BJ (cell line): ENCODE measurements around the gene MREG. TPM values are rescaled to one million over a fixed set of nuclear protein-coding genes. Genes with fewer than 3 reads are reported as not detected.

Experiments used
- CTCF ChIA-PET: fragments of 350-600 bp; formaldehyde crosslinking; extraction: SDS; loops from one replicate; lab custom pipeline; 2021; ENCODE audit warnings: antibody characterized with exemption, inconsistent platforms; lab: Yijun Ruan, JAX
- POLR2A ChIA-PET: fragments of 300-600 bp; sonication (Branson Sonifier 250); formaldehyde crosslinking; extraction: SDS; loops from one replicate; lab custom pipeline; 2021; ENCODE audit warnings: antibody characterized with exemption; lab: Charles Lee
- DNase-seq: peaks from one replicate; pipeline ENCODE4 v3.0.0-alpha.2; 2011; ENCODE audit warnings: low read depth
- H3K27me3 ChIP-seq: 2 replicates; pipeline ENCODE4 v1.6.0; 2011; ENCODE audit warnings: low read length; ENCODE audit not compliant: control insufficient read depth, insufficient read depth
- H3K36me3 ChIP-seq: 2 replicates; pipeline ENCODE4 v1.5.1; 2011; ENCODE audit warnings: low read length; ENCODE audit not compliant: control insufficient read depth, insufficient read depth
- H3K4me3 ChIP-seq: 2 replicates; pipeline ENCODE4 v1.5.1; 2011; ENCODE audit warnings: low read depth, mild to moderate bottlenecking, control low read depth, low read length
- CTCF ChIP-seq: IDR thresholded peaks from 2 replicates; pipeline ENCODE4 v1.5.1; 2011; ENCODE audit warnings: low read depth, mild to moderate bottlenecking, control low read depth, inconsistent platforms, low read length, moderate library complexity; ENCODE audit not compliant: insufficient read depth
- polyA plus RNA-seq: library from polyadenylated mRNA; depleted of rRNA; stranded (reverse); fragments of >200 nt; gene quantifications from 2 replicates; pipeline ENCODE4 v1.2.3, GENCODE V29; 2011

The MREG gene
- polyA plus RNA-seq, 1 experiment = 1.1 TPM

DNA sequence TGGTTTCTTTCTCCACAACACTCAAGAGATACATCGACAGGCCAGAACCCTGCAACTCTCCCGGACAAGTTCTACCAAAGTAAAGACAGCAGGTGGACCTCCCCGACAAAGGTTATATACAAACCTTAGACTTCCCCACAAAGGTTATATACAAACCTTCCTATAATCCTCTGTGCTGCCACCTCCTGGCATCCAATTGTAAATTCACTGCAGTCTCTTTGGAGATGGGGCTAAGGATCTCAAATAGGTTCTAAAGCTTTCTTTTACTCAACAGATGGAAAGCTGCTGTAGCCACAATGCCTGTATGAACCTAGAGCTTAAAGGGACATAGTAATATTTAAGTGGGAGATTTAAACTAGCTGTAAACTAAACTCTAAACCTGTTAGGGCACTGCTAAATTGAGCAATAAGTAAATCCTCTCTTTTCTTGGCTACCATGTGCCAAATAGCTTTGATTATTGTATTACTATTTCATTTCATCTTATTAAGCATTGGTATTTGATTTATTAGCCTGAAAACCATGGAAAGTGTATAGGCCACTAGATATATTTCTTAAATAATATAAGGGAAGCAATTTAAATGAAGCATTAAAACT is 9.8 kb upstream of the MREG start:
- ChIA-PET POLR2A (no interaction called here), CTCF (interaction anchor here (0.7 to 6.7 kb wide), 13 partner anchors 10 to 92 kb away, joined by 3 to 57 read pairs (median 5); partner anchors contain the start of gene MREG)
- no peak for DNase-seq
- peak; percentile 77 for TF ChIP-seq CTCF
- H3K4me3 ChIP-seq = no peak overlapping the region
- no peaks in the 10 kb centered on the region for H3K36me3 ChIP-seq
- no peaks in the 10 kb centered on the region for H3K27me3 ChIP-seq

GRCh38 chr2:216021768-216022565 is 8.6 kb upstream of the MREG start:
- H3K36me3 ChIP-seq = no peaks in the 10 kb centered on the region
- no peaks in the 10 kb centered on the region for H3K27me3 ChIP-seq
- no peak for TF ChIP-seq CTCF
- no peak for DNase-seq
- ChIA-PET POLR2A (no interaction called here), CTCF (interaction anchor here (0.9 to 6.7 kb wide), 9 partner anchors 10 to 79 kb away, joined by 3 to 57 read pairs (median 5); partner anchors contain the start of gene MREG)
- no peak overlapping the region for H3K4me3 ChIP-seq

DNA sequence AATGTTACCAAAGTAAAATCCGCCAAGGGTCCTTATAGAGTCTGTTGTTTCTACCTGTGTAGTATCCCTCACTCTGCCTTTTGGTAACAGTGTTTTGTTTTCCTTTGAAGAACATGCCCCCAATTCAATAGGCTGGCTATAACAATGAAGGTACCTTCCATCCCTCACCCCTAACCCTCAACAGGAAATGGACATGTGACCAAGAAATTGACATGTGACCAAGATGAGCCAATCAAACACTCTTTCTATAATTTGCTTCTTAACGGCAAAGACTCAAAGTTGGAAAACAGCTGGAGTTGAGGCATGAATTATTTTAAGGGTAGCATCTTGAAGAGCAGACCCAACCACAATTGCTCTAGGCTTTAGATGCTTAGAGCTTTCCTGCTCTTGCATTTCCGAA is 5.4 kb upstream of the MREG start:
- H3K36me3 ChIP-seq = no peaks in the 10 kb centered on the region
- H3K27me3 ChIP-seq = no peaks in the 10 kb centered on the region

DNA sequence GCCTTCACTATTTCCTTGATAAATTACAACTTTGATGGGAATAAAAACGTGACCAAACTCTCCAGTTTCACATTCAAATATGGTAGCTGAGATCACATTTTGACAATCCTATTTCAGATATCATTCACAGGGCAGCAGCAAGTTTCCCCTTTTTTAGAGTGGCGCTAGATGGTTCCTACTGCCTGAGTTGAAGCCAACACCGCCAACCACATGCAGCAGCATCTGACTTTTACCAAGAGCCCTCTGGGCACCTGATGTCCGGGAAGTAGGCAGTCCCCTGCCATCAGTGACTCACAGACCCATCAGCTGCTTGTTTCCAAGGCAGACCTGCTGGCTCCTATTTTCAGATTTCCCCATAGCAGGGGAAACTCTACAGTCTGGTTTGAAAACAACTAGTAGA is 4.0 kb upstream of the MREG start:
- no peaks in the 10 kb centered on the region for H3K27me3 ChIP-seq
- no peak for DNase-seq
- no peak overlapping the region for H3K4me3 ChIP-seq
- POLR2A ChIA-PET = no interaction called here
- H3K36me3 ChIP-seq = no peaks in the 10 kb centered on the region
- no peak for TF ChIP-seq CTCF
- CTCF ChIA-PET = interaction anchor here (0.7 to 2.5 kb wide), 3 partner anchors 16 to 75 kb away, joined by 3 to 10 read pairs (median 3); no protein-coding TSS in a partner anchor

More for the DNA sequence above, 5.4 kb upstream of the MREG start:
- no peak overlapping the region for H3K4me3 ChIP-seq
- TF ChIP-seq CTCF = no peak
- no peak for DNase-seq
- ChIA-PET CTCF (interaction anchor here (1.0 to 2.5 kb wide), 3 partner anchors 13 to 68 kb away, joined by 3 to 10 read pairs (median 3); no protein-coding TSS in a partner anchor), POLR2A (no interaction called here)

DNA sequence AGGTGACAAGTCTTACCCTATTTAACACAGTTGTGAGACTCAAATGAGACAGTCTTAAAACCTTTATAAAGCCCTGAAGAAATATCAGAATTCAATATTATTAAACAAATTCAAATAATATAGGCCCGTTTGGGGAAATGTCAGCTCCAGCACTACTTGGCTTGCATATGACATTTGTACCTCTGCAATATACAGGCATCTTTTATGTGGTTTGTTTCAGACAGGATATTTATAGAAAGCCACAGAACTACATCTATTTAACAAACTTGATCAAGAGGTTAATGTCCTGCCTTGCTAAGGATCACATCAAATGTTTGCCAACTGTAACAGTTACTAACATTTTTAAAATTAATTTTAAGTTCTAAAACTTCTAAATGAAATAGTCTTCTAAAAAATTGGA is 3.2 kb upstream of the MREG start:
- POLR2A ChIA-PET = no interaction called here
- no peak overlapping the region for H3K4me3 ChIP-seq
- no peak for DNase-seq
- TF ChIP-seq CTCF = no peak
- CTCF ChIA-PET = interaction anchor here (0.6 to 2.5 kb wide), 5 partner anchors 8 to 642 kb away, joined by 3 to 10 read pairs (median 3); no protein-coding TSS in a partner anchor
- no peaks in the 10 kb centered on the region for H3K36me3 ChIP-seq
- H3K27me3 ChIP-seq = no peaks in the 10 kb centered on the region
